Upper lobe of left lung (tissue), 4 donors: ENCODE measurements around the gene C16orf86.

ENCODE experiments used
- CTCF ChIP-seq, 6 experiments: fragments of 450-650 bp in 4 of 6; fragments of 200-600 bp in 2 of 6; sonication (generic) in 2 of 6; IDR thresholded peaks; one replicate each; pipeline ENCODE4 v1.5.1; 2016 to 2019; ENCODE audit warnings: antibody characterized with exemption in 6 of 6
- EP300 ChIP-seq, 4 donors: sonication (generic); formaldehyde crosslinking; IDR thresholded peaks; one replicate each; pipeline ENCODE4 v1.5.1; 2017; ENCODE audit warnings: antibody characterized with exemption in 4 of 4, control low read depth in 2 of 4
- POLR2A ChIP-seq, 4 donors: fragments of 450-650 bp; IDR thresholded peaks; one replicate each; pipeline ENCODE4 v1.5.1; 2016 to 2017; ENCODE audit warnings: antibody characterized with exemption in 4 of 4, mild to moderate bottlenecking in 2 of 4
- POLR2AphosphoS5 ChIP-seq, 2 donors: sonication (generic); formaldehyde crosslinking; IDR thresholded peaks; one replicate each; pipeline ENCODE4 v1.5.1; 2017; ENCODE audit warnings: antibody characterized with exemption in 2 of 2

DNA sequence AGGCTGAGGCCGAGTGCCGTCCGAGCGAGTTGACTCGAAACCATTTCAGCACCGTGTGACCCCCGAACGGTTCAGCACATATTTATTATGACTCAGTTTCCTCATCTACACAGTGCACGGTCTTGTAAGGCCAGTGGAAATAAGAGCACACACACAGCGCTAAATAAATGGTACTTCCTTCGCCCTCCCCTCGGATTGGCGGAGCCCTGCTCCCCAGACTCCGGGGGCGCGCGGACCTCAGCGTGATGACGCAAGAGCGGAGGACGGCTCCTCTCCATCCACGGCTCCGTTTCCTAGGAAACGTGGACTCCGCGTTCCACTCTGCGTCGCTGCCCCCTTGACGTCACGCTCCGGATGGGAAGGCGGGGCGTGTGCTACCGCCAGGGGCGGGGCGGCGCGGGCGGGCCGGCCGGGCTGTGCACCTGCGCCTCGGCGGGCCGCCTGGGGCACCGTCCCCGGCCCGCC lies 6.0 kb upstream of the C16orf86 start, which contains the start of gene PARD6A:
- TF ChIP-seq CTCF (IDR thresholded peaks at IDR 0.05) = peak in 4 of 6 experiments; percentile 33 to 72 (median 60)
- no peak for TF ChIP-seq EP300 (IDR thresholded peaks at IDR 0.05)
- peak in 2 of 4 donors; percentile 21 to 49 for TF ChIP-seq POLR2A (IDR thresholded peaks at IDR 0.05)
- TF ChIP-seq POLR2AphosphoS5 (IDR thresholded peaks at IDR 0.05) = peak; percentile 10 to 49
